Activated CD8-positive, alpha-beta memory T cell treated with anti-CD3 and anti-CD28 coated beads for 1 hour (primary cell): Measurements from ENCODE around the gene OR7C1.
"Not testable (repeated sequence)": the region's sequence is repeated elsewhere in the genome, so short reads cannot be mapped to it uniquely, and the experiment has no call there.

Experiments used
- DNase-seq, 2 donors: peaks; one replicate each; pipeline ENCODE4 v3.0.0-alpha.2; 2020; ENCODE audit warnings: low read depth in 1 of 2; ENCODE audit errors: extremely low read depth in 1 of 2

The OR7C1 gene

GRCh38 chr19:14785102-14785793, 49.7 kb downstream of the OR7C1 start:
- DNase-seq, result not testable (repeated sequence)

- DNase-seq, result not testable (repeated sequence)
Measured at GRCh38 chr19:14784730-14785101, 50.3 kb downstream of the OR7C1 start.

- not testable (repeated sequence) for DNase-seq
Measured at GRCh38 chr19:14783410-14783998, 51.5 kb downstream of the OR7C1 start.

GRCh38 chr19:14782626-14783409, 52.2 kb downstream of the OR7C1 start:
- no peak for DNase-seq

GRCh38 chr19:14781713-14782536, 53.1 kb downstream of the OR7C1 start:
- DNase-seq, result not testable (repeated sequence)

- DNase-seq, result not testable (repeated sequence)
Measured at GRCh38 chr19:14780622-14781225, 54.3 kb downstream of the OR7C1 start.

GRCh38 chr19:14779151-14779550, 55.8 kb downstream of the OR7C1 start:
- no peak for DNase-seq

- DNase-seq, result not testable (repeated sequence)
Measured at GRCh38 chr19:14778110-14778845, 56.7 kb downstream of the OR7C1 start, which contains the start of gene ADGRE2. TSS of gene ADGRE2 (minus strand) at chr19:14778560. CDS start at chr19:14776756, 1,804 bp downstream.

- not testable (repeated sequence) for DNase-seq
Measured at GRCh38 chr19:14777645-14778044, 57.3 kb downstream of the OR7C1 start.

GRCh38 chr19:14775869-14776586, 59.0 kb downstream of the OR7C1 start:
- no peak for DNase-seq

GRCh38 chr19:14775326-14775725, 59.7 kb downstream of the OR7C1 start:
- not testable (repeated sequence) for DNase-seq

- no peak for DNase-seq
Measured at GRCh38 chr19:14774373-14774772, 60.6 kb downstream of the OR7C1 start.

GRCh38 chr19:14773722-14774121, 61.3 kb downstream of the OR7C1 start:
- DNase-seq, result not testable (repeated sequence)

- no peak for DNase-seq
Measured at GRCh38 chr19:14772995-14773394, 62.0 kb downstream of the OR7C1 start.

- no peak for DNase-seq
Measured at GRCh38 chr19:14772467-14772866, 62.5 kb downstream of the OR7C1 start.

GRCh38 chr19:14770944-14771839, 63.8 kb downstream of the OR7C1 start:
- no peak for DNase-seq

- DNase-seq, result no peak
Measured at GRCh38 chr19:14770136-14770535, 64.8 kb downstream of the OR7C1 start.

GRCh38 chr19:14769201-14769600, 65.8 kb downstream of the OR7C1 start:
- no peak for DNase-seq
